Stimulated activated CD4-positive, alpha-beta T cell treated with anti-CD3 and anti-CD28 coated beads, TNF-alpha, amount 100 ng/mL, for 1 hour (primary cell): ENCODE data around the gene TPPP.

Experiments
- DNase-seq, 3 donors: peaks; one replicate each; pipeline ENCODE4 v3.0.0-alpha.2; 2020; ENCODE audit warnings: low read depth in 3 of 3, low spot score in 1 of 3

The TPPP gene

DNA sequence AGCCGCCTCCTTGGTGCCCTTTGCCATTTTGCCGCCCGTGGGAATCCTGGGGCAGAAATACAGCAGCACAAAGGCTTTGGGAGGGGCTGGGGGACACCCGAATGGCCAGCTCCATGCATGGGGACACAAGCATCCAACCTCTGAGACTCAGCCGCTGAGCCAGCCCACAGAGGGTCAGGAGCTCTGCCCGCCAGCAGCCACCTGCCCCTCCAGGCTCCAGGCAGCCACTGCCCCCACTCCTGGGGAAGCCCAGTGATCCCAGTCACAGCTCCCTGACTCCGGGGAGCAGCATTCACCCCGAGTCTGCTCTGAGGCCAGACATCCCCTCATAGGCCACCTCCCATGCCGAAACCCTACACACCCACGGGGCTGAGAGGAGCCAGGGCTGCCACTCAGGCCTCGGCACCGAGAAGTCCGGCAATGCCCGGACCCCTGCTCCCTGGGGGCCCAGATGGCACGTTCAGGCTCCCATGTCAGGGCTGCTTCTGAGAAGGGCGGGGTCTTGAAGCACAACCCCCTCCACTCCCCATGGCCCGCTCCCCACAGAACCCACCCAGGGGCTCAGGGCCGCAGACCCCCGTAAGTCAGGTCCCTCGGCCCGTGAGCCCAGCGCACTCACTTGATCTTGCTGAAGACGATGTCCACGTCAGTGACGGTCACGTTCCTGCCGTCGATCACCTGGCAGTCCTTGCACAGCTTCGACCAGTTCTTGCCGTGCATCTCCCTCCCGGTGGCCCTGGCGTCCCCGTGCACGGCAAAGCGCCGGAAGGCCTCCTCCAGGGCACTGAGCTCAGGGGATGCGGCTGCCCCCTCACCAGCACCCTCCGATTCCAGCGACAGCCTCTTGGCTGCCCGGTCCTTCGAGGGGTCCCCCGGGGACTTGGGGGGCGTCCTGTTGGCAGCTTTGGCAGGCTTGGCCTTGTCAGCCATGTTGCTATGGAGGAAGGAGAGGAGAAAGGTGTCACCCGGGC lies 15.7 kb downstream of the TPPP start:
- DNase-seq: no peak

DNA sequence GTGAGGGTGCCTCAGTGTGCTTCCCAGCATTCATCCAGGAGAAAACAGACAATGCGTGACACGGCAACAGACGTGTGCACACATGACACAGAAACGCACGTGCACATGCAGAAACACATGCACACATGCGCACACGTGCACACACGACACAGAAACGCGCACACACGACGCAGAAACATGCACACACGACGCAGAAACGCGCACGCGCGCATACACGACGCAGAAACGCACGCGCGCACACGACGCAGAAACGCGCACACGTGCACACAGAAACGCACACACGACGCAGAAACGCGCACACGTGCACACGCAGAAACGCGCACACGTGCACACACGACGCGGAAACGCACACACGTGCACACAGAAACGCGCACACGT lies 16.5 kb downstream of the TPPP start:
- no peak for DNase-seq

DNA sequence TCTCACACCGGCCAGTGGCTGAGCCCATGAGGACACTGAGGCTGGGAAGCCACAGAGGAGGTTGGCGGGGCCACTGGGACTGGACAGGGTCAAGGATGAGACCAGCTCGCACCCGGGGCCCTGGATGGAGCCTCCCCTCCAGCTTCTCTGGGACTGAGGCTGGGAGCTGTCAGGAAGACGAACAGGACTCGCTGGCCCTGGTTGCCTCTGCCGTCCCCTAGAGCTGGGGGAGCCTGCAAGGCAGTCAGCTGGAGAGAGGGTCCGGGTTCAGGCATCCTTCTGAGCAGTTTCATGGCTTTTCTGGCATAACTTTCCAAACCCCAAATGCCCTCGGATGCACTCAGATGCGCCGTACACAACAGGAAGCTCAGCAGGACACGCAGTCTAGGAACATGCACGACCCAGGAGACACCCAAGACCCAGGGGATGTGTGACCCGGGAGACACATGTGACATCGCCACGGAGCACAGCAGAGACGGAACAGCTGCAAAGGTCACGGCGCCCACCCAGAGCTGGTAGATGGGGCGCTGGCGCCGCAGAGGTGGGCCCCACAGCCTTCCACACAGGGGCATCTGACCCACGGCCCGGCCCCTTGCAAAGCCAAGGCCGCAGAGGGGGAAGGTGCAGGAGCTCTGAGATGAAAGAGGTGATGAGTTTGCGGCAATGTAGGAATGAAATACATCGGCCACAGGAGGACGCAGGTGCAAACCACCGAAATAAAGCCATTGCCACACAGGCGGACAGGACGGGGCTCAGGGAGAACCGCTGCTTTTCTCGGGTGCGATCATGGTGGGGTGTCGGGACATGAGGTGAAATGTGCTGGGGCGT lies 17.1 kb downstream of the TPPP start:
- DNase-seq: no peak

DNA sequence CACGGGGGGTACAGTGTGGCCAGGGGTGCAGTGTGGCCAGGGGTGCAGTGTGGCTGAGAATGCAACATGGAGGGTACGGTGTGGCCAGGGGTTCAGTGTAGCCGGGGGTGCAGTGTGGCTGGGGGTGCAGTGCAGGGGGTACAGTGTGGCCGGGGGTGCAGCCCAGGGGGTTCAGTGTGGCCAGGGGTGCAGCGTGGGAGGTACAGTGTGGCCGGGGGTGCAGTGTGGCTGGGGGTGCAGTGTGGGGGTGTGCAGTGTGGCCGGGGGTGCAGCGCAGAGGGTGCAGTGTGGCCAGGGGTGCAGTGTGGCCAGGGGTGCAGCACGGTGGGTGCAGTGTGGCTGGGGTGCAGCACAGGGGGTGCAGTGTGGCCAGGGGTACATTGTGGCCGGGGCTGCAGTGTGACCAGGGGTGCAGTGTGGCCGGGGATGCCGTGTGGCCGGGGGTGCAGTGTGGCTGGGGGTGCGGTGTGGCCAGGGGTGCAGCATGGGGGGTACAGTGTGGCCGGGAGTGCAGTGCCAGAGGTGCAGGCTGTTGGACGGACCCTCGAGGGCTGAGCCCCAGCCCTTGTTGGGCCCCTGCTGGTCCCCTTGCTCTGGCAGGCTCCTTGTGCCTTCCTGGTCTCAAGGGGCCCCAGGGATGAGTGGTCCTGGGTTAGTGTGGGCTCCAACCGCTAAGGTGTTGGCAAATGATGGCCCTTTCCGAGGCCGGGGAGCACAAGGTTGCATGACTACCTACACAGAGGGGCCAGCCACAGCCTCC lies 17.9 kb downstream of the TPPP start:
- no peak for DNase-seq

GRCh38 chr5:674630-675011 lies 18.5 kb downstream of the TPPP start:
- no peak for DNase-seq

DNA sequence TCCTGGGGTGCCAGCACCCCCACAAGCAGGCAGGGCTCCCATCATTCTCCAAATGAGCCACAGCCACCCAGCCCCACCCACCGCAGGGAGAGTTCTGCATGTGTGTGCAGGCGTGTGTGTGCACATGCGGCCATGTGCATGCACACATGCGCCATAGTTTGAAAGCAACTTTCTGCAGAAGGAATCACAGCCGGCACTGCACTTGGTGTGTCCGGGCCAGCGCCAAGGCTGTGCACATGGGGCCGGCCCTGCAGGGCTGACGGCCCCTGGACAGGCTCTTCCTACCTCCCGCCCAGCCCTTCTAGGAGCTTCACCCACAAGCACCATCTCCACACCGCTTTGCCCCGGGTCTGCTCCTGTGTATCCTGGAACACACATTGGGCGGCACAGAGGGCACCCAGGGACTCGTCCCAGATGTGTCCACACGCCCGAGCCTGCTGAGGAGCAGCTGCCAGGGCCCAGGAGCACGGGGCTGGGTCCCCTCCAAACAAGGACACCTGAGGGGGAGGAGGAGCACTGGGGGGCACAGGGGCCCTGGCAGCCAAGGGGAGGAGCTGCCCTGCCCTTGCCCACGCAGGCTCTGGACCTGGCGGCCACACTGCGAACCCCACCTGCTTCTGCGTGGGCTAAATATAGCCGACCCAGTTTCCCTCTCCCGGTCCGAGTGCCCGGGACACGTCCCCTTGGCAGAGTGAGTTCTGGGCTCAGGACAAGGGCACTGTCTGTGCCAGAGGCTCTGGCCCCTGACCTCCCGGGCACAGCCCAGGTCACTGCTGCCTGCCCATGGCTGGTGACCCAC lies 19.1 kb downstream of the TPPP start:
- DNase-seq: no peak

DNA sequence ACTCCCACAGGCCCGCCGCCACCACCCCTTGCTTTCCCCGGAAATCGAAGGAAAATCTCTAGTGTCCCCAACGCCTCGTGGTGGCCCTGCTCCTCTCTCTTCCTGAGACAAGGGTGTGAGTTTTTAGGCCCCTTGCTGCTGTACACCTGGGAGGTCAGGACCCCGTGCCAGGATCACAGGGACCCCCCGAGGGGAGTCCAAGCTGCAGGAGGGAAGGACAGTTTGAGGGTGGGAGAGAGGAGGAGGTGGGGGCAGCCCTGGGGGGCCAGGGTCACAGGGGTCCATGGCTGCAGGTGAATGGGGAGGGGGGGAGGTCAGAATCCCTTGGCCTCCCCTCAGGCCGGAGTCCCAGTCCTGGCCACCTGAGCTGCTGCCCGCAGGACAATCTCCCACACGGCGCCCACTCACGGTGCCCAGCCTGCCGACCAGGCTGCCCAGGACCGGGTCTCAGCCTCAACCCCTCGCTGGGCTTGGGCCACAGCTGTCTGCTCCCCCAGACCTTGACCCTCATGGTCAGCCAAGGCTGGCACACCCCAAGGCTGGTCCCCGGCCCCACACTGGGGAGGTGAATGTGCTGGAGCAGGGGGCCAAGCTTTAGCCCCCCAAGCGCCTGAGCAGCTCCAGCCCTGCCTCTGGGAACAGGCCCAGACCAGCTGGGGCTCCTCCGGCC lies 19.9 kb downstream of the TPPP start:
- no peak for DNase-seq

DNA sequence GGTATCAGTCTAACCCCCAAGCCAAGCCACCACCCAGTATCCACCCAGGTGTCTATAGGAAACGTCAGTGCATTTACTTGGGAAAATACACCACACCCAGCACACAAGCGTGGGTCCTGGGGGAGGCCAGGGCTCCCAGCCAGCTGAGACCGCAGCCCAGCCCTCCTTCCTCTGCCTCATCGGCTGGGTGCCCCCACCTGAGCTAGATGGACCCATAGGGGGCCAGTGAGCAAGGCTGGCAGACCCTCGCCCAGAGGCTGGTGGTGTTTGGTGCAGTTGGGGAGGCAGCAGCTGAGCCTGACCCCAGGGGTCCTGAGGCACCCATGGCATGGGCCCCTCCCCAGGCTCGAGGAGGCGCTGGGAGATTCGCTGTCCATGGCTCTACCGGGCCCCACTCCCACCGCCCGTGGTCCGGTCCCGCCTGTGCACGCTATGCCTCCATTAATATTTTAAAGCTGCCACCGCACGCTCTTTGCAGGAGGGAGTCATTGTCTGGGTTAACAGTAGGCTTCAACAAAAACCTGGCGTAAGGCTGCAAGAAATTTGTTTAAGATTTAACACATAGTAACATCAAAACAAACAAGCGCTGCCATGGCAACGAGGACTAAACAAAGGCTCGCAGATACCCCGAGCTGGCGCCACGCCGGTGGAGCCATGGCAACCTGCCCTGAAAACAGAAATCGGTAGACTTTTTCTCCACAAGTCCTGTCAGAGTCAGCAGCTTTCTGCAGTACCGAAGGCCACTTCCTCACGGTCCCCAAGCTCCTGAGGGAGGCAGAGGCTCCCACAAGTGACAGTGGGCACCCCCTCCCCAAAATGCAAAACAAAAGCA lies 20.6 kb downstream of the TPPP start:
- peak in 2 of 3 donors; percentile 40 to 69 for DNase-seq

- DNase-seq: peak in 2 of 3 donors; percentile 41 to 57
Observed at GRCh38 chr5:671459-672328, 21.5 kb downstream of the TPPP start.

GRCh38 chr5:670396-671270 lies 22.5 kb downstream of the TPPP start:
- DNase-seq: no peak

DNA sequence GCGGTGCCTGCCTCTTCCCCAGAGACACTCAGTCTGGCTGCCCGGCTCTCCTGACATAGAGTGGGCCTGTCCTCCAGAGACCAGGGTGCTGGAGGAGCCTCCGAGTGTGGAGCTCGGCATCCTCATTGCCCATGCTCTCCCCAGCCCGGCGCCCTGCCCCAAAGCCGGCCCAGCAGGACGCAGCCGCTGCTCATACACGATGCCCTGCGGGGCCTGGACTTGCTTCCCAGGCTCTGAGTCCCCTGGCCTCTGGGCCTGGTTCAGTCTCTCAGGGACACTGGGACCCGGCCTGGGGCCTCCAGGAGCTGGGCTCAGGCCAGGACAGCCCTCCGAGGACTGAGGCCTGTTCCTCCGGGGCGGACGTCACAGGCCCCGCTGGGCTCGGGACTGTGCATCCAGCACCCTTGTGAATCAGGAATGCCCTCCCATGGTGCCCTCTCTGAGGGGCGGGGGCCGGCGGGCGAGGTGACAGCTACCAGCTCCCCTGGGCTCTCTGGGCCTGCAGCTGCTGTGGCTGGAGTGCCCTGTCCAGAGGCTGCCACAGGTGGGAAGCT lies 23.2 kb downstream of the TPPP start:
- DNase-seq: no peak

DNA sequence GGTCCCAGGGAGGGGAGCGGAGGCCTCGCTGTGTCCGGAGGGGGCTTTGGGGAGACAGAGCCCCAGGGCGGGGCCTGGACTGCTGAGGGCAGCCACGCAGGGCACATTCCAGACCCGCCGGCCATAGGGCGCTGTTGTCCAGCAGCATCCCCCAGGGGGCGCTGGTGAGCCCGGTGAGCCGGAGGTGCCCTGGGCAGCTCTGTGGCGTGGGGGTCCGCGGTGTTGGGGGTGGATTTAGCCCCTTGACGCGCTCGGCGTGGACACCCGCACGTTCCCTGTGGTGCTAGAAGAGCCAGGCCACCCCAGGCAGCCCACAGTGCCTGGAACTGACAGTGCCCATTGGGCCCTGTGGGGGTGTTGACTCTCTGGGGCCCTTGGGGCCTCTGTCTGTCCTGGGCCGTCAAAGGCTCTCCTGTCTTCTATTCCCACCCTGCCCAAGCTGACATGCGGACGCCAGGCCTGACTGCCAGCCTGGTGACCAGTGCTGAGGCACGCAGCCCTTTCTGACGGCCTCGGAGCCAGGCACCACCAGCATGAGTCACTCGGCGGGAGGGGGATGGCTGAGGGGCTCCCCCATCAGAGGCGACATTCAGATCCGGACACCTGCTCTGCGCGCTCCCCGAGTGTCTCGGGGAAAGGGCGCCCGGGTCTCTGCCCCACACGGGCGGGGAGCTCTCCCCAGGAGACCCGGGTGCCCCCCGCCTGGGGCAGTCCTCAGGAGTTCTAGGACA lies 23.9 kb downstream of the TPPP start:
- peak in 1 of 3 donors; percentile 32 for DNase-seq

DNA sequence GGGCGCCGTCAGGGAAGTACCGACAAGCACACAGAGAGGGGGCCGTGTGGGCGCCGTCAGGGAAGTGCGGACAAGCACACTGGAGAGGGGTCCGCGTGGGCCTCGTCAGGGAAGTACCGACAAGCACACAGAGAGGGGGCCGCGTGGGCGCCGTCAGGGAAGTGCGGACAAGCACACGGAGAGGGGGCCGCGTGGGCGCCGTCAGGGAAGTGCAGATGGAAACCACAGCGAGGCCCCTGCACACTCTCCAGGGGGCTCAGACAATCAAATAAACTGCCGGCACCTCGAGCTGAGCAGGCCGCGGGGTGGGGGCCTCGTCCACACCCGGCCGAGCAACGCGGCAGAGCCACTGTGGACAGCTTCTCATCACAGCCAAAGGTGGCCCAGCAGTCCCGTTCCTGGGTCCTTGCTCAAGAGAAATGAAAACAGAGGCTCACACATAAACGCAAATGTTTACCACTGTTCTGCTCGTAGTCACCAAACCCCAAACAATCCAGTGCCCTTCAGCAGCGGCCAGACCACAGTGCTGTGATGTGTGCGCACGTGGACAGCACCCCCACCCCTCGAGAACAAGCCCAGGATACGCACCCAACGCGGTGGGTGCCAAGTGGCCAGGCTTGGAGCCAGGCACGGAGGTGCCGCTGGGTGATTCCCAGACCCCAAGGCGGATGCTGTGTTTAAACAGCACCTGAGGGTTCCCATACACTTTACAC lies 24.7 kb downstream of the TPPP start:
- DNase-seq: no peak

GRCh38 chr5:666816-667498 lies 26.2 kb downstream of the TPPP start:
- DNase-seq: no peak
